Adrenal gland (tissue), 5 donors: Measurements from ENCODE around the gene ROBO2.

Experiments used
- CTCF ChIP-seq, 6 experiments: fragments of 450-650 bp in 4 of 6; fragments of 200-600 bp in 2 of 6; sonication (generic) in 1 of 6; IDR thresholded peaks; 1 replicate in 5 of 6; 2 replicates in 1 of 6; pipeline versions ENCODE4 v1.5.1 to v1.8.0; 2016 to 2021; ENCODE audit warnings: antibody characterized with exemption in 6 of 6, mild to moderate bottlenecking in 2 of 6, moderate library complexity in 1 of 6
- POLR2A ChIP-seq, 2 donors: fragments of 450-650 bp; IDR thresholded peaks; one replicate each; pipeline ENCODE4 v1.6.1; 2017; ENCODE audit warnings: antibody characterized with exemption in 2 of 2, mild to moderate bottlenecking in 2 of 2, moderate library complexity in 1 of 2
- donor health status: DM: no; HTN: no; CAD: no.

GRCh38 chr3:77134769-77135168, 94.9 kb downstream of the ROBO2 start:
- TF ChIP-seq POLR2A (IDR thresholded peaks at IDR 0.05) = no peak
- no peak for TF ChIP-seq CTCF (IDR thresholded peaks at IDR 0.05)
